ENCODE data around the gene CEP112.

DNA sequence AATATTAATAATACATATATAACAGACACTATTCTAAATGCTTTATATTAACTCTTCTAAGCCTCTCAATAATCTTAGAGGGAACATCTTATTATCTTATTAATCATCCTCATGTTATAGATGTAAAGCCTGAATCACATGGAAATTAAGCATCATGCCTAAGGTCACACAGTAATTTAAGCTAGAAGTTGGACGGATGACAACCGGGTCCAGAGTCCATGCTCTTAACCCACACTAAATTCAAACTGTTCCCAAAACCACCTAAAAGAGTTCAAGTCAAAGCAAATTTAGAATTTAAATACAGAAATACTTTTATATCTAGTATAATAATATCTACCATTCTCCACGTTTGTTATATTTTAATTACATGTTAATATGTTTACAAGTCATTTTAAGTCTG lies 193.3 kb downstream of the CEP112 start:
- TF ChIP-seq GATA3 (IDR thresholded peaks at IDR 0.05; ENCODE audit: low read depth, low read length), result no peak
- no peak for TF ChIP-seq GATA2 (IDR thresholded peaks at IDR 0.05; ENCODE audit: low read depth, low read length)
